HFFc6 (cell line): Measurements from ENCODE around the gene AOPEP. TPM values are rescaled to one million over a fixed set of nuclear protein-coding genes. Genes with fewer than 3 reads are reported as not detected.
A peak's percentile ranks its signal among the peaks of the same experiment; 100 is the strongest.

ENCODE experiments used
- DNase-seq: peaks from one replicate; pipeline ENCODE4 v3.0.0-alpha.2; 2018
- H3K27ac Mint-ChIP-seq: 2 replicates; pipeline ENCODE4 v1.8.0; 2020; ENCODE audit warnings: mild to moderate bottlenecking, mixed read lengths
- H3K27me3 Mint-ChIP-seq: 2 replicates; pipeline ENCODE4 v1.8.0; 2021; ENCODE audit warnings: mild to moderate bottlenecking, moderate library complexity, mixed read lengths; ENCODE audit not compliant: insufficient read depth
- H3K36me3 Mint-ChIP-seq: 2 replicates; pipeline ENCODE4 v1.8.0; 2021; ENCODE audit warnings: low read depth, mixed read lengths
- H3K4me1 Mint-ChIP-seq: 2 replicates; pipeline ENCODE4 v1.8.0; 2020; ENCODE audit warnings: low read depth, mixed read lengths
- H3K4me3 Mint-ChIP-seq: 2 replicates; pipeline ENCODE4 v1.8.0; 2020; ENCODE audit warnings: mild to moderate bottlenecking, moderate library complexity, mixed read lengths
- H3K9me3 Mint-ChIP-seq: 2 replicates; pipeline ENCODE4 v1.8.0; 2020; ENCODE audit warnings: mild to moderate bottlenecking, mixed read lengths
- CTCF ChIP-seq: fragments of 200-600 bp; sonication (generic); IDR thresholded peaks from 2 replicates; pipeline ENCODE4 v1.5.0; 2021; ENCODE audit warnings: antibody characterized with exemption, mild to moderate bottlenecking
- total RNA-seq, 6 experiments: library from RNA; stranded (reverse); fragmentation: NEBNext Ultra II Directional; extraction: Animal tissue kit (Norgen Biotek cat#: 25700); gene quantifications; 2 replicates in 1 of 6; 3 replicates in 5 of 6; pipeline ENCODE4 v1.2.3, GENCODE V29; 2021

Gene AOPEP
- total RNA-seq, 6 experiments from 2014 or later, result 32.2 to 46.6 (median 36.3) TPM

- Mint-ChIP-seq H3K9me3 (no peaks in the 10 kb centered on the region), H3K4me3 (no peak overlapping the region), H3K27me3 (peaks cover 2% of the 10 kb centered on the region; the same call in 1 of the 2 replicates), H3K4me1 (peaks cover 71% of the 10 kb centered on the region), H3K27ac (peak overlapping the region; percentile 56; the same call in 1 of the 2 replicates), H3K36me3 (peaks cover 56% of the 10 kb centered on the region)
- DNase-seq, result no peak
- TF ChIP-seq CTCF, result no peak
Observed at GRCh38 chr9:95012902-95013301, 286.4 kb downstream of the AOPEP start.

- Mint-ChIP-seq H3K36me3 (peaks cover 59% of the 10 kb centered on the region), H3K9me3 (no peaks in the 10 kb centered on the region), H3K4me1 (peaks cover 74% of the 10 kb centered on the region), H3K27me3 (peaks cover 2% of the 10 kb centered on the region; the same call in 1 of the 2 replicates), H3K27ac (peak overlapping the region; percentile 60), H3K4me3 (no peak overlapping the region)
- no peak for DNase-seq
- TF ChIP-seq CTCF, result no peak
Observed at GRCh38 chr9:95014917-95015316, 288.4 kb downstream of the AOPEP start.

GRCh38 chr9:95015569-95015968, 289.1 kb downstream of the AOPEP start:
- Mint-ChIP-seq H3K27ac (peak overlapping the region; percentile 38; the same call in 1 of the 2 replicates), H3K27me3 (peaks cover 2% of the 10 kb centered on the region; the same call in 1 of the 2 replicates), H3K4me3 (no peak overlapping the region), H3K36me3 (peaks cover 64% of the 10 kb centered on the region), H3K4me1 (peaks cover 80% of the 10 kb centered on the region), H3K9me3 (no peaks in the 10 kb centered on the region)
- no peak for DNase-seq
- TF ChIP-seq CTCF, result no peak

GRCh38 chr9:95017062-95017461, 290.6 kb downstream of the AOPEP start:
- H3K27me3 Mint-ChIP-seq, result peaks cover 2% of the 10 kb centered on the region; the same call in 1 of the 2 replicates
- no peak overlapping the region for H3K4me3 Mint-ChIP-seq
- peak overlapping the region; percentile 100 for H3K27ac Mint-ChIP-seq
- peaks cover 87% of the 10 kb centered on the region for H3K4me1 Mint-ChIP-seq
- no peak for TF ChIP-seq CTCF
- H3K36me3 Mint-ChIP-seq, result peaks cover 66% of the 10 kb centered on the region
- H3K9me3 Mint-ChIP-seq, result no peaks in the 10 kb centered on the region
- peak; percentile 30 for DNase-seq

GRCh38 chr9:95017661-95018060, 291.2 kb downstream of the AOPEP start:
- DNase-seq, result peak; percentile 20
- Mint-ChIP-seq H3K27ac (peak overlapping the region; percentile 100), H3K9me3 (no peaks in the 10 kb centered on the region), H3K36me3 (peaks cover 67% of the 10 kb centered on the region), H3K4me3 (peak overlapping the region; percentile 86), H3K4me1 (peaks cover 84% of the 10 kb centered on the region), H3K27me3 (peaks cover 2% of the 10 kb centered on the region; the same call in 1 of the 2 replicates)
- TF ChIP-seq CTCF, result no peak
